ENCODE results near the gene CREB3L2. TPM values are rescaled to one million over a fixed set of nuclear protein-coding genes. Genes with fewer than 3 reads are reported as not detected.

CREB3L2 gene
- total and polyA plus RNA-seq, 2 donors (not counting 1 experiment from before 2014, with no cell fraction given): 39.3 to 63.7 TPM

- Histone ChIP-seq H4K20me1 (ENCODE audit: control insufficient read depth, extremely low read depth, insufficient read depth, low read length) (no peaks in the 10 kb centered on the region), H3K9me3 (ENCODE audit: control insufficient read depth, insufficient read depth, low read depth, low read length) (no peaks in the 10 kb centered on the region), H3K36me3 (ENCODE audit: control insufficient read depth, insufficient read depth, low read length) (peaks cover 11% of the 10 kb centered on the region), H3K27me3 (ENCODE audit: control insufficient read depth, insufficient read depth, low read length) (no peaks in the 10 kb centered on the region), H3K4me2 (ENCODE audit: extremely low read depth, insufficient read depth, low read length) (no peak overlapping the region), H3K79me2 (ENCODE audit: control insufficient read depth, insufficient read depth, low read length) (peaks cover 2% of the 10 kb centered on the region), H3K4me3 (replicated peaks in 1 of 4; ENCODE audit: control extremely low read depth in 1 of 4, insufficient read depth in 1 of 4, low read depth in 3 of 4, low read length in 4 of 4) (no peak overlapping the region), H3K27ac (ENCODE audit: insufficient read depth, low read length) (no peak overlapping the region), H3K9ac (ENCODE audit: insufficient read depth, low read length) (no peak overlapping the region), H3K4me1 (ENCODE audit: control insufficient read depth, extremely low read depth, insufficient read depth, low read length) (no peaks in the 10 kb centered on the region), H2AFZ (ENCODE audit: low read length) (no peak overlapping the region)
- no peak for DNase-seq (ENCODE audit: low read depth in 2 of 2)
- TF ChIP-seq CTCF (conservative IDR thresholded peaks at IDR 0.05 in 1 of 2, IDR thresholded peaks at IDR 0.05 in 1 of 2; ENCODE audit: low read depth in 1 of 2, low read length in 2 of 2) (no peak), EZH2 (IDR thresholded peaks at IDR 0.05; ENCODE audit: low read length, missing control alignments) (no peak)
These were observed 111.4 kb downstream of the CREB3L2 start for GRCh38 chr7:137890449-137890921.

GRCh38 chr7:137888241-137888640 lies 113.6 kb downstream of the CREB3L2 start:
- no peak for DNase-seq (ENCODE audit: low read depth in 2 of 2)
- H3K4me2 ChIP-seq (ENCODE audit: extremely low read depth, insufficient read depth, low read length): no peak overlapping the region
- peaks cover 2% of the 10 kb centered on the region for H3K79me2 ChIP-seq (ENCODE audit: control insufficient read depth, insufficient read depth, low read length)
- peaks cover 11% of the 10 kb centered on the region for H3K36me3 ChIP-seq (ENCODE audit: control insufficient read depth, insufficient read depth, low read length)
- TF ChIP-seq CTCF (conservative IDR thresholded peaks at IDR 0.05 in 1 of 2, IDR thresholded peaks at IDR 0.05 in 1 of 2; ENCODE audit: low read depth in 1 of 2, low read length in 2 of 2) (no peak), EZH2 (IDR thresholded peaks at IDR 0.05; ENCODE audit: low read length, missing control alignments) (no peak)
- H2AFZ ChIP-seq (ENCODE audit: low read length): no peak overlapping the region
- H3K27ac ChIP-seq (ENCODE audit: insufficient read depth, low read length): no peak overlapping the region
- no peaks in the 10 kb centered on the region for H3K9me3 ChIP-seq (ENCODE audit: control insufficient read depth, insufficient read depth, low read depth, low read length)
- no peaks in the 10 kb centered on the region for H3K27me3 ChIP-seq (ENCODE audit: control insufficient read depth, insufficient read depth, low read length)
- no peaks in the 10 kb centered on the region for H4K20me1 ChIP-seq (ENCODE audit: control insufficient read depth, extremely low read depth, insufficient read depth, low read length)
- peaks cover 3% of the 10 kb centered on the region for H3K4me1 ChIP-seq (ENCODE audit: control insufficient read depth, extremely low read depth, insufficient read depth, low read length)
- no peak overlapping the region for H3K9ac ChIP-seq (ENCODE audit: insufficient read depth, low read length)
- H3K4me3 ChIP-seq (replicated peaks in 1 of 4; ENCODE audit: control extremely low read depth in 1 of 4, insufficient read depth in 1 of 4, low read depth in 3 of 4, low read length in 4 of 4): no peak overlapping the region

GRCh38 chr7:137886746-137887145 lies 115.1 kb downstream of the CREB3L2 start:
- H3K4me3 ChIP-seq (replicated peaks in 1 of 4; ENCODE audit: control extremely low read depth in 1 of 4, insufficient read depth in 1 of 4, low read depth in 3 of 4, low read length in 4 of 4): no peak overlapping the region
- no peaks in the 10 kb centered on the region for H3K27me3 ChIP-seq (ENCODE audit: control insufficient read depth, insufficient read depth, low read length)
- no peak for TF ChIP-seq CTCF (conservative IDR thresholded peaks at IDR 0.05 in 1 of 2, IDR thresholded peaks at IDR 0.05 in 1 of 2; ENCODE audit: low read depth in 1 of 2, low read length in 2 of 2)
- TF ChIP-seq EZH2 (IDR thresholded peaks at IDR 0.05; ENCODE audit: low read length, missing control alignments): no peak
- peaks cover 1% of the 10 kb centered on the region for H3K9me3 ChIP-seq (ENCODE audit: control insufficient read depth, insufficient read depth, low read depth, low read length)
- H3K79me2 ChIP-seq (ENCODE audit: control insufficient read depth, insufficient read depth, low read length): peaks cover 2% of the 10 kb centered on the region
- H2AFZ ChIP-seq (ENCODE audit: low read length): no peak overlapping the region
- DNase-seq (ENCODE audit: low read depth in 2 of 2): peak; percentile 42 to 58
- no peak overlapping the region for H3K27ac ChIP-seq (ENCODE audit: insufficient read depth, low read length)
- no peak overlapping the region for H3K9ac ChIP-seq (ENCODE audit: insufficient read depth, low read length)
- H3K4me1 ChIP-seq (ENCODE audit: control insufficient read depth, extremely low read depth, insufficient read depth, low read length): peaks cover 10% of the 10 kb centered on the region
- peaks cover 11% of the 10 kb centered on the region for H3K36me3 ChIP-seq (ENCODE audit: control insufficient read depth, insufficient read depth, low read length)
- no peaks in the 10 kb centered on the region for H4K20me1 ChIP-seq (ENCODE audit: control insufficient read depth, extremely low read depth, insufficient read depth, low read length)
- no peak overlapping the region for H3K4me2 ChIP-seq (ENCODE audit: extremely low read depth, insufficient read depth, low read length)

Measured in fibroblast of lung (primary cell).